HCT116 (cell line): Measurements from ENCODE around the gene DLD.
A peak's percentile ranks its signal among the peaks of the same experiment; 100 is the strongest.

ENCODE experiments used
- CTCF ChIP-seq, 3 experiments: fragments of 200-600 bp in 1 of 3; sonication (generic) in 1 of 3; IDR thresholded peaks in 2 of 3; conservative IDR thresholded peaks in 1 of 3; 2 replicates each; pipeline ENCODE4 v1.5.1; 2012 to 2017; ENCODE audit warnings: low read depth in 2 of 3, low read length in 2 of 3, antibody characterized with exemption in 1 of 3, borderline replicate concordance in 1 of 3, control low read depth in 1 of 3, mild to moderate bottlenecking in 1 of 3, mixed read lengths in 1 of 3, mixed run types in 1 of 3, moderate library complexity in 1 of 3; ENCODE audit not compliant: insufficient read depth in 1 of 3
- POLR2A ChIP-seq: IDR thresholded peaks from 2 replicates; pipeline ENCODE4 v1.7.0; 2011; ENCODE audit warnings: borderline replicate concordance; ENCODE audit not compliant: insufficient read depth, insufficient read length; ENCODE audit errors: extremely low read depth
- POLR2AphosphoS5 ChIP-seq: IDR thresholded peaks from 2 replicates; pipeline ENCODE4 v1.6.1; 2011; ENCODE audit warnings: mild to moderate bottlenecking, low read depth, low read length, moderate library complexity
- SIN3A ChIP-seq: IDR thresholded peaks from 2 replicates; pipeline ENCODE4 v1.6.1; 2012; ENCODE audit warnings: low read depth

GRCh38 chr7:107948645-107949442, 57.9 kb downstream of the DLD start:
- no peak for TF ChIP-seq POLR2A
- TF ChIP-seq CTCF (IDR thresholded peaks at IDR 0.05 in 2 of 3, conservative IDR thresholded peaks at IDR 0.05 in 1 of 3; ENCODE audit: borderline replicate concordance in 1 of 3, insufficient read depth in 1 of 3, low read depth in 2 of 3, low read length in 2 of 3): no peak
- peak; percentile 27; the same call in 1 of the 2 replicates for TF ChIP-seq SIN3A
- TF ChIP-seq POLR2AphosphoS5: no peak
